ENCODE results near the gene BNC2. TPM values are rescaled to one million over a fixed set of nuclear protein-coding genes. Genes with fewer than 3 reads are reported as not detected.
A peak's percentile ranks its signal among the peaks of the same experiment; 100 is the strongest.

Gene BNC2
- total RNA-seq, 4 donors from 2014 or later: 19.0 to 53.6 (median 25.3) TPM

GRCh38 chr9:16869131-16869881 is 1.2 kb downstream of the BNC2 start:
- TF ChIP-seq CTCF (IDR thresholded peaks at IDR 0.05): no peak
- ATAC-seq (ENCODE audit: low FRiP score) (no peak), DNase-seq (ENCODE audit: low spot score) (no peak)

GRCh38 chr9:16868701-16869100 is 1.8 kb downstream of the BNC2 start:
- no peak for TF ChIP-seq CTCF (IDR thresholded peaks at IDR 0.05)
- no peak for ATAC-seq (ENCODE audit: low FRiP score)
- DNase-seq (ENCODE audit: low spot score): no peak

GRCh38 chr9:16867576-16868311 is 2.7 kb downstream of the BNC2 start:
- DNase-seq (ENCODE audit: low spot score): no peak
- no peak for TF ChIP-seq CTCF (IDR thresholded peaks at IDR 0.05)
- ATAC-seq (ENCODE audit: low FRiP score): peak; percentile 17

GRCh38 chr9:16866587-16866986 is 3.9 kb downstream of the BNC2 start:
- no peak for TF ChIP-seq CTCF (IDR thresholded peaks at IDR 0.05)
- DNase-seq (ENCODE audit: low spot score) (no peak), ATAC-seq (ENCODE audit: low FRiP score) (no peak)

- TF ChIP-seq CTCF (IDR thresholded peaks at IDR 0.05): no peak
- ATAC-seq (ENCODE audit: low FRiP score): no peak
- no peak for DNase-seq (ENCODE audit: low spot score)
These were observed 5.6 kb downstream of the BNC2 start for GRCh38 chr9:16864649-16865434.

- DNase-seq (ENCODE audit: low spot score) (no peak), ATAC-seq (ENCODE audit: low FRiP score) (no peak)
- TF ChIP-seq CTCF (IDR thresholded peaks at IDR 0.05): no peak
These were observed 22.3 kb downstream of the BNC2 start for GRCh38 chr9:16848179-16848578.
